HG03460 (cell line): ENCODE results near the gene AGAP9.
"Not testable (repeated sequence)": the region's sequence is repeated elsewhere in the genome, so short reads cannot be mapped to it uniquely, and the experiment has no call there.

Source experiments
- ATAC-seq: cut with Tn5 transposase; IDR thresholded peaks from one replicate; pipeline ENCODE4 v1.9.1; 2021; ENCODE audit not compliant: unreplicated experiment

Gene AGAP9

GRCh38 chr10:47489630-47490029 is 33.8 kb downstream of the AGAP9 start:
- ATAC-seq = not testable (repeated sequence)

DNA sequence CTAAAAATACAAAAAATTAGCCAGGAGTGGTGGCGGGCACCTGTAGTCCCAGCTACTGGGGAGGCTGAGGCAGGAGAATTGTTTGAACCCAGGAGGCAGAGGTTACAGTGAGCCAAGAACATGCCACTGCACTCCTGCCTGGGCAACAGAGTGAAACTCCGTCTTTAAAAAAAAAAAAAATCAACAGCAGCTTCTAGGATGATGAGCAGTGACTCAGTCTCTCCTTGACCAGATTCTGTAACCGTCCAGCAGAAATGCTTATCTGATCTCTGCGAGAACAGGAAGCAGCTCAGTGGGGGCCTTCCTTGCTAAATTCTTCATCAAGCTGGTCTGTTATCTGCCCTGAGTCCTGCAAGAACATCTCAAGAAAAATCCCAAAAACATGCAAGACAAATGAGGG is 37.5 kb downstream of the AGAP9 start:
- ATAC-seq = not testable (repeated sequence)

DNA sequence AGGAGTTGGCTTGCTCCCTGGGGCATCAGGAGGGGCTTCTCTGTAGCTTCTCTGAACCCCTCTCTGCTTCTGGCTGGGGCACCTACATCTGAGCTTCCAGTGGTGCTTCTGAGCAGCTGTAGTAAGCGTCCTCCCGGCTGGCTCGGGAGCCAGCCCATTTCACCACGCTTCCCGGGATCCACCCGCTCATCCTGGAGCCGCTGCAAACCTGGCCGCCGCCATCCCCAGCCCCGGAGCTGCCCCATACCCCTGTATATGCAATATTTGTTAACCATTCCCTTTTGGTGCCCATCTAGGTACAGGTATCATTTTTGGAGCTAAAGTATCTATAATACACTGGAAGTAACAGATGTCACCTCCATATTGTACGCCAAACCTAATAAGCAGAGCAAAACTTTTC is 38.7 kb downstream of the AGAP9 start:
- ATAC-seq = not testable (repeated sequence)

- ATAC-seq = not testable (repeated sequence)
Measured at GRCh38 chr10:47483923-47484322, 39.5 kb downstream of the AGAP9 start, which contains the start of gene ANXA8. ANXA8 (minus strand) TSS chr10:47484115; CDS start chr10:47483933, 182 bp downstream.

GRCh38 chr10:47482367-47482766 is 41.1 kb downstream of the AGAP9 start:
- ATAC-seq = not testable (repeated sequence)

- not testable (repeated sequence) for ATAC-seq
Measured at GRCh38 chr10:47481768-47482181, 41.7 kb downstream of the AGAP9 start.

GRCh38 chr10:47481182-47481766 is 42.2 kb downstream of the AGAP9 start:
- ATAC-seq = not testable (repeated sequence)

DNA sequence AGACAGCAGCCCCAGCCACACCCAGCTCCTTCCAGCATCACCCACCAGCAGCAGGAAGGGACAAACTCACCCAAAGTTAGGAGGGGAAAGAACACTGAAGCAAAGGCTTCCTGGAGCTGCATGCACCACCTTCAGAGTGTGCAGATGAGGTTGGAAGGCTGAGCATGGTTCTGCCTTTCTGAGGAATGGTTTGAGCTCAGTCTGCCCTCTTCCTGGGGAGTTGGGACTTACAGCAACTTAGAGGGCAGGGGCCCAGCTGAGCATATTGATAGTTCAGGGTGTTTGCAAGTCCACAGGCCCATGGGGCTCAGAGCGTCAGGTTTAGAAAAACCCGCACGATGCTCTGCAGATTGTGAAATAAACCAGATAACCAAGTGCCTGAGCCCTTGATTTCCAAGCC is 43.3 kb downstream of the AGAP9 start:
- ATAC-seq = not testable (repeated sequence)

DNA sequence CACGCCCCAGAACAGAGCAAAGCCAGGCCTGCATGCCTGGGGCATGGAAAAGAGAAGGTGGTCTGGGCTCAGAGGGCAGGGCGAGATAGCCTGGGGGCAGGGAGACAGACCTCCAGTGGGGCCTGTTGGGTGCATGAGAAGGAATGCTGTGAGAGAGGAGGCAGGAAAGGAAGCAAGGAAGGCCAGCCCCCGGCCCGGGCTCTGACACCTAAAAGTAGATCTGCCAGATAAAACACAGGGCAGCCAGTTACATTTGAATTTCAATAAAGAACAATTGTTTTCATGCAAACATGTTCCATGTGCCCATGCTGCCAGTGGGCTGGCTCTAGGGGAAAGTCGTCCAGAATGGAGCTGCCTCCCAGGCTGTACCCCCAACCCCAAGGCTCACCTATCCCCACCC is 45.3 kb downstream of the AGAP9 start:
- ATAC-seq = not testable (repeated sequence)

DNA sequence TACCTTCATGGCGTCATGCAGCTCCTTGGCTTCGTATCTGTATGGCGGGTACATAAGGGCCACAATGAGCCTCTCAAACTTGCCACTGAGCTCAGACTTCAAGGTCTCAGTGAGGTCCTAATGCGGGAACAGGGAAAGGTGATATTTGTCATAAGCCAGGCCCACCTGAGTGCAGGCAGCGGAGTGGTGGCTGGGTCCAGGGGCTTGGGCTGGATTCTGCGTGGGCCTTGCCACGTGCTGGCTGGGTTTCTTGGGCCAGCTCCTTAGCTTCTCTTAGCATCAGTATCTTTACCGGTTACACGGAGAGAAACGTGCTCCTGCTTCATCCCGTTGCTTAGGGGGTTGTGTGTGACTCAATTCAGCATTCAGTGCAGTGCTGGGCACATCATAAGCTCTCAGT is 46.4 kb downstream of the AGAP9 start:
- ATAC-seq = not testable (repeated sequence)

DNA sequence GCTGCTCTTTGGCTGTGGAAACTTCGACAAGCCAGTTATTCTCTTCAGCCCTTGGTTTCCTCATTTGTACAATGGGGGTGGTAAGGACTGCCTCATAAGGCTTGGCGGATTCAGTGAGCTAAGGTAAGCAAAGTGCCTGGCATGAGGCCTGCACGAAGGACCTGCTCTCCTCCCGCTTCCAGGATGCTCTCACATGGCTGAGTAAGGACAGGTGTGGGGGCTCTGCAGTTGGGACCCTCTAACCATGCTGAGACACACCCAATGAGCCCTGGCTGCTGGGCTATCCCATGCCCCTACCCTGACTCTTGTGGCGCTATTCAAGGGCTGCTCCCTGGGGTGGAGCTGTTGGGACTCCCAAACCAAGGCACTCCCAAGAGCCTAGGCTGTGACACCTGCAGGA is 48.3 kb downstream of the AGAP9 start:
- not testable (repeated sequence) for ATAC-seq

- ATAC-seq = not testable (repeated sequence)
Measured at GRCh38 chr10:47473516-47473915, 49.9 kb downstream of the AGAP9 start.

GRCh38 chr10:47472647-47473046 is 50.8 kb downstream of the AGAP9 start:
- not testable (repeated sequence) for ATAC-seq

DNA sequence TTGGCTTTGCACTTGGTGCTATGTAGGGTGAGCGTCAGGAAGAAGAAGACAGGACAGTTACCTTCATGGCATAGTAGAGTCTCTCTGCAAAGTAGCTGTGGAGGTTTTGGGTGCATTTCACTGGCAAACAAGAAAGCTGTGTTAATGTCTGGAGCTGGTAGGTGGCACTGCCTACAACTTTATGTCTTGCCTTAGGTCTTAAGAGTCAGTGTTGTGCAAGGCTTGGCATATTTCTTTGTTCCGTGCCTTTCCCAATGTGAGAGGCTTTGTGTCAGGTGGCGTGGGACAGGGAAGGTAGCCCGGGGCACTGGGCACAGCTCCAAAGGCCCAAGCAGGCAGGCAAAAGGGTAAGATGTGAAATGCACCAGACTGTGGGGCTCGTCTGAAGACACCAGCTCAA is 51.4 kb downstream of the AGAP9 start:
- ATAC-seq = not testable (repeated sequence)

GRCh38 chr10:47468731-47469528 is 54.5 kb downstream of the AGAP9 start:
- not testable (repeated sequence) for ATAC-seq

GRCh38 chr10:47467957-47468356 is 55.5 kb downstream of the AGAP9 start:
- ATAC-seq = not testable (repeated sequence)

GRCh38 chr10:47467458-47467857 is 56.0 kb downstream of the AGAP9 start:
- not testable (repeated sequence) for ATAC-seq

DNA sequence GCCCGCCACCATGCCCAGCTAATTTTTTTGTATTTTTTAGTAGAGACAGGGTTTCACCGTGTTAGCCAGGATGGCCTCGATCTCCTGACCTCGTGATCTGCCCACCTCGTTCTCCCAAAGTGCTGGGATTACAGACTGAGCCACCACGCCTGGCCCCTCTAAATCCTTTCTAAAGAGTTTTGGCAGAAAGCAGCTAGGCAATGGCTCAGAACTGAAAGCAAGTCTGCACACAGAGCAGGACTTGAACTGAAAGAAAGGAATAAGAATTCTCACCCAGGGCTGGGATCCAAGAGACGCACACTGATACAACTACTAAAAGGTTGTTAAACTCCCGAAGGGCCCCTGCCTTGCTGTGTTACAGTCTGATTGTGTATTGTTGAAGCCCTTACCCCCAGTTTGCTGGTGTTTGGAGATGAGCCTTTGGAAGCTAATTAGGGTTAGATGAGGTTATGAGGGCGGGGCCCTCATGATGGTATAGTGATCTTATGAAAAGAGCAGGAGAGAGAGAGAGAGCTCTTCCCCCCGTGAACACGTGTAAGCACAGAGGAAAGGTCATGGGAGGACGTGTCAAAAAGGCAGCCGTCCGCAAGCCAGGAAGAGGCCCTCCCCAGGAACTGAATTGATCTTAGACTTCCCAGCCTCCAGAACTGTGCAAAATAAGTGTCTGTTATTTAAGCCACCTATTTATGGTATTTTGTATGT is 58.1 kb downstream of the AGAP9 start:
- not testable (repeated sequence) for ATAC-seq

DNA sequence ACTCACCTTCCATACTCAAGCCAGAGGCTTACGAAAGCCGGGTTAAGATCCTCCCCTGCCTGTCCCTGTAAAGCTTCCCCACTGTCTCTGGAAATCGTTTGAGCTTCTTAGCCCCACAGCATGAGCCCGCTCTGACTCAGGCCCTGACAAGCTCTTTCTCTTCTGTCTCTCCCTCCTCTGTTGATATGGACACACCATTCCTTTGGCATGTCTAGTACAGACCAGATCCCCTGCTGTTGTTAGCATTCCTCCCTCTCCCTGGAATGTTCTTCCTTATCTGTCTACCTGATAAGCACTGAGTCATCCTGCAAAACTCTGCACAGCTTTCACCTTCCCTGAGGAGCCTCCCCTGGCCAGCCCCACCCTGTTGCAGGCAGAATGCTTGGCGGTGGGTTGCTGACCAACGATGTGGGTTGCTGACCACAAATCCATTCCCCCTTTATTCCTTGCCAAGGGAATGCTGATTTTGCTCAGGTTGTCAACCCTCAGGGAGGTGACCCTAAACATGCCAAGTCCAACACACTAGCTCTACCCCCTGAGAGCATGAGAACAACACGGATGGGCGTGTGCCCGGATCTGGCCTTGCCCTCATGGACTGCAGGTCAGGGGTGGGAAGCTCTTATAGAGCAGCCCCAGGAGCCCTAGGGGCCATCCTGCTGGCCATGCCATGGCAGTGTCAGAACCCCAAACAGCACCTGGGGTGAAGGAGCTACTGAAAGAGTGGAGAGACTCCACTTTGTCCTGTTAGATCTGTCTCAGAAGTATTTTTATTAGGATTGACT is 60.7 kb downstream of the AGAP9 start:
- not testable (repeated sequence) for ATAC-seq

GRCh38 chr10:47461261-47461687 is 62.2 kb downstream of the AGAP9 start:
- peak; percentile 52 for ATAC-seq
